Pancreas (tissue), 10 donors: ENCODE data around the gene VMAC. TPM values are rescaled to one million over a fixed set of nuclear protein-coding genes. Genes with fewer than 3 reads are reported as not detected.
"Not testable (repeated sequence)": the region's sequence is repeated elsewhere in the genome, so short reads cannot be mapped to it uniquely, and the experiment has no call there.

Experiments used
- ATAC-seq, 4 donors: fragments of 200-7000 bp; cut with Tn5 transposase; one replicate each; pipeline versions ENCODE4 v1.8.0 to v1.9.1; 2020; ENCODE audit warnings: mild to moderate bottlenecking in 4 of 4, moderate library complexity in 4 of 4
- DNase-seq, 6 donors: peaks; one replicate each; pipeline ENCODE4 v3.0.0-alpha.2; 2020
- FAIRE-seq: peaks from 2 replicates; lab custom pipeline; 2012; peaks lifted over from hg19 to GRCh38; lab: Jason Lieb, UNC
- H3K27ac ChIP-seq, 4 donors: fragments of 200-600 bp; sonication (generic); 1 replicate in 3 of 4; 2 replicates in 1 of 4; pipeline versions ENCODE4 v1.5.0 to v1.8.0; 2020
- H3K27me3 ChIP-seq, 4 donors: fragments of 200-600 bp; one replicate each; pipeline ENCODE4 v1.8.0; 2021
- H3K36me3 ChIP-seq, 3 donors: fragments of 200-600 bp; sonication (generic) in 1 of 3; one replicate each; pipeline versions ENCODE4 v1.5.0 to v1.8.0; 2020 to 2021
- H3K4me1 ChIP-seq, 3 donors: fragments of 200-600 bp; one replicate each; pipeline ENCODE4 v1.8.0; 2021
- H3K4me3 ChIP-seq, 4 donors: fragments of 200-600 bp; sonication (generic) in 2 of 4; one replicate each; pipeline versions ENCODE4 v1.5.0 to v1.8.0; 2020 to 2021
- H3K9me3 ChIP-seq, 4 donors: fragments of 200-600 bp; one replicate each; pipeline ENCODE4 v1.8.0; 2021
- CTCF ChIP-seq, 4 donors: fragments of 200-600 bp; sonication (generic) in 3 of 4; IDR thresholded peaks; one replicate each; pipeline versions ENCODE4 v1.5.0 to v1.8.0; 2021; ENCODE audit warnings: antibody characterized with exemption in 4 of 4
- WGBS, 2 donors: extraction: QIAGEN DNeasy Blood & Tissue Kit; methylation state at CpG; one replicate each; pipeline ENCODE4 v1.1.7; 2013; 5-methylcytosine and 5-hydroxymethylcytosine counted together
- intact Hi-C, 3 donors: fragments of 100-400 bp; cut with DNase I; formaldehyde crosslinking; loops; one replicate each; pipeline versions ENCODE4 v1.11.1 to v1.14.2; 2022
- polyA plus RNA-seq, 2 donors: library from polyadenylated mRNA; stranded (reverse); fragments of 200-250 nt; gene quantifications; one replicate each; pipeline ENCODE4 v1.2.3, GENCODE V29; 2013
- total RNA-seq, 6 donors: library from RNA; stranded (reverse); fragmentation: NEBNext Ultra II Directional in 4 of 6; extraction: Animal tissue kit (Norgen Biotek cat#: 25700) in 4 of 6; gene quantifications; one replicate each; pipeline versions ENCODE4 v1.2.1 to v1.2.4, GENCODE V29; 2021 to 2023
- donor health status: healthy with polysubstance abuse.
- donor health status: DM: no; HTN: no; CAD: no; lungs with moderate emphysema.
- donor health status: DM: no; HTN: no; CAD: no.
- donor health status: control.
- donor health status: control.
- donor health status: Bipolar disorder and iron deficiency.
- donor health status: DM: yes; HTN: yes; CAD: no.
- donor health status: DM: no; HTN: no; CAD: no.
- donor health status: DM: no; HTN: no; CAD: no.
- donor health status: DM: yes; HTN: yes; CAD: no.

Gene VMAC
- total and polyA plus RNA-seq, 8 donors, result 2.9 to 10.1 (median 4.6) TPM

- no peak overlapping the region for H3K27ac ChIP-seq
- H3K4me3 ChIP-seq, result no peak overlapping the region
- H3K9me3 ChIP-seq, result no peaks in the 10 kb centered on the region
- H3K27me3 ChIP-seq, result peaks cover 0 to 4% (median 0%) of the 10 kb centered on the region in 4 donors
- TF ChIP-seq CTCF (IDR thresholded peaks at IDR 0.05), result no peak
- no peaks in the 10 kb centered on the region for H3K36me3 ChIP-seq
- 34 to 40% methylated on average over 4 to 6 of the region's 6 CpGs for WGBS, 2 donors
- DNase-seq, result no peak
- FAIRE-seq, result no peak
- peaks cover 0 to 5% (median 0%) of the 10 kb centered on the region in 3 donors for H3K4me1 ChIP-seq
- no peak for ATAC-seq
- intact Hi-C loops, result no loop called here
Measured at GRCh38 chr19:5880196-5880595, 24.5 kb upstream of the VMAC start.

GRCh38 chr19:5880604-5881078 is 24.0 kb upstream of the VMAC start:
- Histone ChIP-seq H3K9me3 (no peaks in the 10 kb centered on the region), H3K27me3 (peaks cover 0 to 4% (median 0%) of the 10 kb centered on the region in 4 donors), H3K4me1 (peaks cover 0 to 5% (median 0%) of the 10 kb centered on the region in 3 donors), H3K36me3 (no peaks in the 10 kb centered on the region), H3K4me3 (no peak overlapping the region), H3K27ac (no peak overlapping the region)
- no peak for TF ChIP-seq CTCF (IDR thresholded peaks at IDR 0.05)
- FAIRE-seq (no peak), DNase-seq (peak in 1 of 6 donors; percentile 42), ATAC-seq (peak in 3 of 4 donors; percentile 67 to 84 (median 70))
- intact Hi-C loops, result no loop called here
- 15 to 16% methylated on average over 14 to 15 of the region's 15 CpGs for WGBS, 2 donors

- intact Hi-C loops, result no loop called here
- no peak for TF ChIP-seq CTCF (IDR thresholded peaks at IDR 0.05)
- no peak overlapping the region for H3K27ac ChIP-seq
- H3K36me3 ChIP-seq, result no peaks in the 10 kb centered on the region
- 35 to 42% methylated on average over 19 of the region's 19 CpGs for WGBS, 2 donors
- DNase-seq, result no peak
- FAIRE-seq, result no peak
- H3K4me3 ChIP-seq, result no peak overlapping the region
- no peaks in the 10 kb centered on the region for H3K9me3 ChIP-seq
- peak in 2 of 4 donors; percentile 8 to 31 for ATAC-seq
- H3K27me3 ChIP-seq, result peaks cover 0 to 4% (median 0%) of the 10 kb centered on the region in 4 donors
- H3K4me1 ChIP-seq, result peaks cover 0 to 5% (median 0%) of the 10 kb centered on the region in 3 donors
Measured at GRCh38 chr19:5881543-5882299, 23.0 kb upstream of the VMAC start.

- Histone ChIP-seq H3K4me3 (no peak overlapping the region), H3K27me3 (peaks cover 0 to 4% (median 0%) of the 10 kb centered on the region in 4 donors), H3K27ac (no peak overlapping the region), H3K4me1 (peaks cover 0 to 5% (median 0%) of the 10 kb centered on the region in 3 donors), H3K9me3 (no peaks in the 10 kb centered on the region), H3K36me3 (no peaks in the 10 kb centered on the region)
- intact Hi-C loops, result no loop called here
- 37 to 44% methylated on average over 9 of the region's 9 CpGs for WGBS, 2 donors
- no peak for FAIRE-seq
- no peak for ATAC-seq
- DNase-seq, result no peak
- no peak for TF ChIP-seq CTCF (IDR thresholded peaks at IDR 0.05)
Measured at GRCh38 chr19:5882421-5882968, 22.2 kb upstream of the VMAC start.

GRCh38 chr19:5883157-5883873 is 21.4 kb upstream of the VMAC start:
- intact Hi-C loops, H3K27me3 ChIP-seq, H3K27ac ChIP-seq, H3K9me3 ChIP-seq, DNase-seq, FAIRE-seq, H3K4me1 ChIP-seq, H3K36me3 ChIP-seq, H3K4me3 ChIP-seq: not testable (repeated sequence)
- peak in 1 of 4 donors; percentile 34 for ATAC-seq
- WGBS, 2 donors, result 57 to 61% methylated on average over 9 to 13 of the region's 13 CpGs

- H3K9me3 ChIP-seq, H3K36me3 ChIP-seq, H3K4me3 ChIP-seq, FAIRE-seq, ATAC-seq, H3K4me1 ChIP-seq, H3K27ac ChIP-seq, H3K27me3 ChIP-seq, intact Hi-C loops, DNase-seq: not testable (repeated sequence)
- WGBS, 2 donors, result 73 to 74% methylated on average over 11 of the region's 11 CpGs
Measured at GRCh38 chr19:5884065-5884811, 20.4 kb upstream of the VMAC start.
